Measurements from ENCODE around the gene IGLON5.

The IGLON5 gene

DNA sequence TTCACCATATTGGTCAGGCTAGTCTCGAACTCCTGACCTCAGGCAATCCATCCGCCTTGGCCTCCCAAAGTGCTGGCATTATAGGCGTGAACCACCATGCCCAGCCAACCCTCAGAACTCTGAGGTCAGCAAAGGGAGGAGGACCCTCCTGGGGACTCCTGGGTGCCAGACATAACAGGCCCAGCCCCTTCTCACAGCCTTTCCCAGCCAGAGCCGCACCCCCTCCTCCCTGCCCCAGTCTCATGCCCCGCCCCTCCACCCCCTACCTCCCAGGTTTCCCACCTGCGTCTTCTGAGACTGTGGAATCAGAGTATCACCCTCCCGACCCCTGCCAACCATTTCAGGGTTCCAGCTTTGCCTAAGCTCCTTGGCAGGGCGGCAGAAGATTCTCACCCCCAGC lies 5.2 kb downstream of the IGLON5 start:
- H3K27ac ChIP-seq = no peak overlapping the region

DNA sequence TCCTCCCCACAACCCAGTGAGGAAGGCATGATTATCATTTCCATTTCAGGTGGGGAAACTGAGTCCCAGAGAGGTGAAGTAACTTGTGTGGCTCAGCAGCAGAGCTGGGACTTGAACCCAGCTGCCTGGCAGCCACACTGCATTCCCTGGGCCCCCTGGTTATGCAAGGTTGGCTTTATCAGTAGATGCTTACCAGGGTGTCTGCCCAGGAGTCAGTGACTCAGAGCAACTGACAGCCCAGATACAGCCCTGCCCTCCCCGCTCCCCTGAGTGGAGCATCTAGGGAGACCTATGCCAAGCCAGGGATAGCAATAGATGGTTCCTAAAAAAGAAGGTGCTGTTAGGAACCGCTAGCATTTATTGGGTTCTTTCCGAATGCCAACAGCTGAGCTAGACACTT lies 5.9 kb downstream of the IGLON5 start:
- DNase-seq (ENCODE audit: low read depth, low spot score) = no peak

More for the DNA sequence above, 5.2 kb downstream of the IGLON5 start:
- no peak for DNase-seq (ENCODE audit: low read depth, low spot score)

DNA sequence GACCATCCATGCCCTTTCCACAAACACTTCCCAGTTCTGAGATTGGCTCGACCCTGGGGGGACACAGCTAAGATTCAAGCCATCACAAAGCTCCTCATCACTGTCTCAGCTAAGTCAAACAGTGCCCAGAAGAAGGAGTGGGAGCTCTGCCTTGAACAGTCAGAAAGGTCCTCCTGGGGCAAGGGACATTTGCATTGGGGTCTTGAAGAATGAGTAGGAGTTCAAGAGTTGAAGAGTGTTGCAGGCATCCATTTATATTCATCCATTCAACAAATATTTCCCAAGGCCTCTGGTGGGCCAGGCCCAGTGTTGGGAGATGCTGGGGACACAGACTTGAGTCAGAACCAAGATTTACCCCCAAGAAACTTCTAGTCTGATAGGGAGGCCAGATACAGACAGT lies 6.5 kb downstream of the IGLON5 start:
- H3K27ac ChIP-seq = no peak overlapping the region
- no peak for DNase-seq (ENCODE audit: low read depth, low spot score)

More for the DNA sequence above, 5.9 kb downstream of the IGLON5 start:
- H3K27ac ChIP-seq = no peak overlapping the region

DNA sequence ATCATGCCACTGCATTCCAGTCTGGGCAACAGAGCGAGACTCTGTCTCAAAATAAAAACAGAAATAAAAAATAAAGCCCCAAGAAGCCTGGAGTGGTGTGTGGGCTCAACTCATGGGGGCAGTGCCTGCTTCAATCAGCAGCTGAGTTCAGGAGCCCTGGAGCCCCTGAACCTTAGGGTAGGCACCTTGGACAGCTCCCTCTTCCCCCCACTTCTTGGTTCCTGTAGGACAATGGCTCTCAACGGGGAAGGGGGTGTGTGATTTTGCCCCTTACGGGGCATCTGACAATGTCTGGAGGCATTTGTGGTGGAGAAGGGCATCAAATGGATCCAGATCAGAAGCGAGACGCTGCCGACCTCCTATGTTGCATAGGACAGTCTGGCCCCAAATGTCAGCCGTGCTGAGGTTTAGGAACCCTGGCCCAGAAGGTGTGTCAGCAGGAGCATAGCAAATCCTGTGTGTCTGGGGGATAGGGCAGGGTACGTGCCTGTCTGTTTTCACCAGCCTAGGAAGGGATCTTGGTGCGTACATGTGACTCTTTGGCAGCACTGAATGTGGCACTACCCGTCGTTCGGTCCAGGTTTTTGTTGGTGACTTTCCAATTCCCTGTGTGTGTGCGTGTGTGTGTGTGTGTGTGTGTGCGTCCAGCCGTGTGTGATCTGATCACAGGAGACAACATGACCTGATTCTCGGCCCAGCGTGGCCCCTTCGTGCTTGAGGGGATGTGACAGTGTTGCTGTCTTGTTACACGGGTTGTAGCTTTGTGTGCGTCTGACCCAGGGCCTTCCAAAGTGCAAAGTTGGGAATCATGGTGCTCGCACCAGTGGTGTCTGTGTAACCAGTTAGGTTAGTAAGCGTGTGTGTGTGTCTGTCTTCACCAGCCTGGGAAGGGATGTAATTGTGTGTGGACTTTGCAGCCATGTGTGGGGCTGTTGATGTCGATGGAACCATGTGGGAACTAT lies 7.5 kb downstream of the IGLON5 start:
- H3K27ac ChIP-seq = no peak overlapping the region
- DNase-seq (ENCODE audit: low read depth, low spot score) = no peak

DNA sequence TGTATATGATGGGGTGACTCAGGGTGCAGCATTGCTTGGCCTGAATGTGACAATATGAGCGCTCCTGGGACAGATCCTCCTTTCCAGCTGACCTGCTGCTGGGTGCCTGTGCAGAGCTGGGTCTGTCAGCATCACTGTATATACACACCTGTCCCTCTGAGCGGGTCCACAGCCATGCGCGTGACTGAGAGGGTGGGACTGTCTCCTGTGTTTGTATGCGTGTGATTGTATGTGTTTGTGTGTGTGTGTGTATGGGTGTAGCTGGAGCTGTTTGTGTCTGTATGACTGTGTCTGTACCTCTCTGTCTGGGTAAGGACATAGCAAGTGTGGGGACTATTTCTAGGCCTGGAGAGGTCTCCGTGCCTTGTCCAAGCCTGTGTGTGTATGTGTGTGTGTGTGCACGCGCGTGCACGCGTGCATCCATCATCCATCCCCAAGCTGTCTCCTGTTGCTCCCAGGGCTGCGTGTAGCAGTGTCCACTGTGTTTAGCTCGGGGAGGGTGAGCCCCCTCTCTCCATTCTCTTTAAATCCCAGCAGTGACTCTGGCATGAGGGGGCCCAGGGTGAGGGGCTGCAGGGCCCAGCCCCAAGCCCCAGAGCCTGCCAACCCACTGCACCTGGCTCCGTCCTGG lies 8.3 kb downstream of the IGLON5 start:
- no peak for DNase-seq (ENCODE audit: low read depth, low spot score)
- H3K27ac ChIP-seq = no peak overlapping the region

DNA sequence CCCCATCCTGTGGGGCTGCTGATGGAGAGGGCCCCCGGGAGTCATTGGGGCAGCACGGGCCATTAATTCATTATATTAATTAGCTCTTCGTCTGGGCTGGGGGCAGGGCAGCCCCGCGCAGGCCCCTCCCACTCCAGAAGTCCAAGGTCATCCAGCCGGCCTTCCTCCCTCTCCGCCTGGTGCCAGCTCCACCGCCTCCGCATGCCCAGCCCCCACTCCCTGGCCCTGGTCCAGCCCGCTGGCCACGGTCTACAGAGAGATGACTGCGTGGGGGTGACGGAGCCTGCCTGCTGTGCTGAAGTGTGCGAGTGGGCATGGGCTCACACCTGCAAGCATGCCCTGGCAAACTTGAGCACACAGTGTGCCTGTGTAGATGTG lies 8.8 kb downstream of the IGLON5 start:
- H3K27ac ChIP-seq = no peak overlapping the region
- no peak for DNase-seq (ENCODE audit: low read depth, low spot score)

DNA sequence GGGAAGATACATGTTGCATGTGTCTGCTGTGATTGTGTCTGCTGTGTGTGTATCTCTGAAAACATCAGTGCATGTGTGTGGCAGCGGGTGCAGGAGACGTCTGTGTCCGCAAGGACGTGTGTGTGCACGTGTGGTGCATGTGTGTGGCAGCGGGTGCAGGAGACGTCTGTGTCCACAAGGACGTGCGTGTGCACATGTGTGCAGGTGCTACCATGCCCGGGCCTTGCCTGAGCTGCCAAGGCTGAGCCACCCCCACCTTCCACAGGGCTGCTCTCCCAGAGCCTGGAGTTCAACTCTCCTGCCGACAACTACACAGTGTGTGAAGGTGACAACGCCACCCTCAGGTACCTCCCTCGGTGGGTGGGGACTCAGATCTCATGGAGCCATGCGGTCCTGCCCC lies 10.4 kb downstream of the IGLON5 start:
- DNase-seq (ENCODE audit: low read depth, low spot score) = no peak
- H3K27ac ChIP-seq = no peak overlapping the region

DNA sequence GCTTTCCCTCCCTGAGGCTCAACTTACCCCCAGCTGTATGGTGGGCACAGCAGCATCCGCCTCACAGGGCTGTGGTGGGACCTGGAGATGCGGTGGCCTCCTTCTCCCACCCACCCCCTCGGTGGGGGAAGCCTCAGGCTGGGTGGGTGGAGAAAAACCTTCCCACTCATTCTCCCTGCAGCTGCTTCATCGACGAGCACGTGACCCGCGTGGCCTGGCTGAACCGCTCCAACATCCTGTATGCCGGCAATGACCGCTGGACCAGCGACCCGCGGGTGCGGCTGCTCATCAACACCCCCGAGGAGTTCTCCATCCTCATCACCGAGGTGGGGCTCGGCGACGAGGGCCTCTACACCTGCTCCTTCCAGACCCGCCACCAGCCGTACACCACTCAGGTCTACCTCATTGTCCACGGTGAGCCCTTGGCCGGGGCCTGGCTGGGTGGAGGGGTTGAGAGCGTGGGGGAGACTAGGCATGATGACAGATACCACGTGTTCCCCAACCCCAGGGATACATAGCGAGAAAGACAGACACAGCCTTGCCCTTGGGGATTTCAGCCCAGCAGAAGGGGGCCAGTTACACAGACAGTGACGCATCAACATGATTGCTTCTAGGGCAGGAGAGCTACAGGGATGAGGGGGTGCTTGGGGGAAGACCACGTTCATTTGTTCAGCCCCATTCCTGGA lies 12.2 kb downstream of the IGLON5 start:
- H3K27ac ChIP-seq = no peak overlapping the region
- no peak for DNase-seq (ENCODE audit: low read depth, low spot score)

DNA sequence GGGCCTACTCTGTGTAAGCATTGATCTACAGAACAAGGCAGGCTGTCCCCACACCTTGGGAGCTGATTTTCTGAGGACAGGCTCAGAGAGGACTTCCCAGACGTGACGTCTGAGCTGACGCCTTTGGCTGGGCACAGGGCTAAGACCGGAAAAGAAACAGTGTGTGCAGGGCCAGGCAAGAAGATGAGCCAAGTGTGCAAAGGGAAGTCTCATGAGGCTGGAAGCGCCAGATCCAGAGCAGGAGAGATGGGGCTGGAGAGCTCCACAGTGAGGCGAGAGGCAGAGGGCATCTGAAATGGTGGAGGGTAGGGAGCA lies 12.7 kb downstream of the IGLON5 start:
- H3K27ac ChIP-seq = no peak overlapping the region
- DNase-seq (ENCODE audit: low read depth, low spot score) = no peak

DNA sequence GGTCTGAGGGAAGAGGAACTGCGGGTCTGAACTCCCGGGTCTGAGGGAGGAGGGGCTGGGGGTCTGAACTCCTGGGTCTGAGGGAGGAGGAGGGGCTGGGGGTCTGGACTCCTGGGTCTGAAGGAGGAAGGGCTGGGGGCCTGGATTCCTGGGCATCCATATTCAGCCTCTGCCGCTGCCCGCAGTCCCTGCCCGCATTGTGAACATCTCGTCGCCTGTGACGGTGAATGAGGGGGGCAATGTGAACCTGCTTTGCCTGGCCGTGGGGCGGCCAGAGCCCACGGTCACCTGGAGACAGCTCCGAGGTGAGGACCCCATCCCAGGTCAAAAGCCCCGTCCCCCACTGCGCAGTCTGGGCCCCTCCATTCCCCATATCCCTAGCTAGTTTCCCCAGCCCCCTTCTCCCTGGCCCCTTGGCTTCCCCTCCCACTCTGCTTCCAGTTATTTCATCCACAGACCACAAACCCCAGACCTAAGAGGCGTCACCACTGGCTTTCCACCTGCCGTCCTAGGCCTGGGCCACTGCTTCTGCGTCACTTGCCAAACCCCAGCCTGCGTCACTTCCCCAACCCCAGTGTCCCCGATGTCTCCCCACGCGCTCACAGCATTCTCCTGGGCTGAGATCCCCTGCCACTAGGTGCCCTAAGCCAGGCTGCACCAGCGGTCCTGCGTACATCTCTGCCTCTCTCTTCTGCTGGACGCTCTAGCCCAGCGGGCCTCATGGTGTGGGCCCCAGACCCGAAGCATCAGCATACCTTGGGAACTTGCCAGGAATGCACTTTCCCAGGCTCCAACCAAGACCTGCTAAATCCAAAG lies 13.9 kb downstream of the IGLON5 start:
- H3K27ac ChIP-seq = no peak overlapping the region
- no peak for DNase-seq (ENCODE audit: low read depth, low spot score)

DNA sequence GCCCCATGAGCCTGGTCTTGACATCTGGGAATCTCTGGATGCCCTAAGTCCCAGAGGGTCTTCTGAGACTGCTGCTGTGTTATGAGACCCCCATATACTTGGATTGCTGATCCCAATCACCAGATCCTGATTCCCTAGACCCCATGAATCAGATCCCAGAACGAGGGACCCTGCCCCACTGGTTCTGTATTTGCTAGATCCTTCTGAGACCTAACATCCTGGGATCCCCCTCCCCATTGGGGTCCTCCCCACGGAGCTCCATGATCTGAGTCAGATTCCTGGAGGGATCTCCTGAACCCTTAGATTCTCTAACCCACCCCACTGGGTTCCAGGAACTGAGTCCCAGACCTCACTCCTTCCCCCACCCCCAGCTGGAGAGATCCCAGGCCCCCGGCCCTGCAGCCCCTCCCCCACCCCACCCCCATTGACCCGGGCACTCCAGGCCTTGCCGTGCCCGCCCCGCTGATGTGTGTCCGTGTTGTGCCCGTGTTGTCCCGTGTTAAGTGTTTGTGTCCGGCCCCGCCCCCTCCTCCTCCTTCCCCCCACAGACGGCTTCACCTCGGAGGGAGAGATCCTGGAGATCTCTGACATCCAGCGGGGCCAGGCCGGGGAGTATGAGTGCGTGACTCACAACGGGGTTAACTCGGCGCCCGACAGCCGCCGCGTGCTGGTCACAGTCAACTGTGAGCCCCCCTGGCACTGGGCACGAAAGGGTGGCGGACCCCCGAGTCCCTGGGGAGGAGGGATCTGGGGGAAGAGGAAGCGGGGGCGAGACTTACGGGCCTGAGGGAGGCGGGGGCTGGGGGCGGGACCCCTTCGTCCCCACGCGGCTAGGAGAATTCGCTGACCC lies 15.0 kb downstream of the IGLON5 start:
- H3K27ac ChIP-seq = no peak overlapping the region
- DNase-seq (ENCODE audit: low read depth, low spot score) = no peak

DNA sequence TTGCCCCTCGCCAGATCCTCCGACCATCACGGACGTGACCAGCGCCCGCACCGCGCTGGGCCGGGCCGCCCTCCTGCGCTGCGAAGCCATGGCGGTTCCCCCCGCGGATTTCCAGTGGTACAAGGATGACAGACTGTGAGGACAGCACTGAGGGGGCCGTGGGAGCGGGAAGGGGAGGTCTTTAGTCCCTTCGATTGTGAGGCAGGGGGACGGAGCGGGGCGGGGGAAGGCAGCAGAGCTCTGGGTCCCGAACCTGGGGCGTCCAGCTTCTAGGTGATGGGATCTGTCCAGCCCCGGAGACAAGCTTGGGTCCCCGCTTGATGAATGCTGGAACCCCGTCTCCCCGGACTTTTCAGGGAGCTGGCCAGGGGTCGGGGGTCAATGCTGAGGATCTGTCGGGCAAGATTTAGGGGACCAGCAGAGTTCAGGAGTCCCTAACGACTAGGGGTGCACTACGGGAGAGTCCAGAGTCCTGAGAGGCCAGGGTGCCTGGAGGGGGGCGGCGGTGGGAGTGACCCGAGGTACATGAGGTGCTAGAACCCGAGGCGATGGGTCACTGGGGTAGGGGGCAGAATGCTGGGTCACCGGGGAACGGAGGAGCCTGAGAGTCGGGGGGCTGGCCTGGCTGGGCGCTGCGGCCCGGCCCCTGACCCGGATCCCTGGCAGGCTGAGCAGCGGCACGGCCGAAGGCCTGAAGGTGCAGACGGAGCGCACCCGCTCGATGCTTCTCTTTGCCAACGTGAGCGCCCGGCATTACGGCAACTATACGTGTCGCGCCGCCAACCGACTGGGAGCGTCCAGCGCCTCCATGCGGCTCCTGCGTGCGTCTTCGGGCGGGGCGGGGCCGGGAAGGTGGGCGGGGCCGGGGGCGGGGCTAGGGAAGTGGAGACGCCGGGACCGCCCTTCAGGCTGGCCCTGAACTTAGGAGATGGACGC lies 15.9 kb downstream of the IGLON5 start:
- H3K27ac ChIP-seq = no peak overlapping the region
- DNase-seq (ENCODE audit: low read depth, low spot score) = no peak

DNA sequence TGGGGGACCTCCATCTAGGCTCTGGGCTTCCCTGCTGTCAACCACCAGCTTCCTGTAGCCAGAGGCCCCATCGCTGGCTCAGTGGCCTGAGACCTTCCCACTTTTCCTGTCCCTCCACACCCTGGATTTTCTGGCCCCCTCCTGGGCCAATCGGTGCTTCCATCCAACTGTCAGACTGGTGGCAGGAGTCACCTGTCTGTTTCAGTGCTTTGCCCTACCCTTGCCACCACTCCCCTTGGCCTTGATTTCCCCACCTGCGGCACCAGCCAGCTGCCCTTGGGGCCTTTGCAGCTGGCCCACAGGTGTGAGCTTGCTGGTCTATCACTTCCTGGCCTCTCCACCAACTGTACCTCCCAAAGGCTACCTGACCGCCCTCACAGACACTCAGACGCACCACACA lies 18.0 kb downstream of the IGLON5 start:
- no peak for DNase-seq (ENCODE audit: low read depth, low spot score)
- no peak overlapping the region for H3K27ac ChIP-seq

DNA sequence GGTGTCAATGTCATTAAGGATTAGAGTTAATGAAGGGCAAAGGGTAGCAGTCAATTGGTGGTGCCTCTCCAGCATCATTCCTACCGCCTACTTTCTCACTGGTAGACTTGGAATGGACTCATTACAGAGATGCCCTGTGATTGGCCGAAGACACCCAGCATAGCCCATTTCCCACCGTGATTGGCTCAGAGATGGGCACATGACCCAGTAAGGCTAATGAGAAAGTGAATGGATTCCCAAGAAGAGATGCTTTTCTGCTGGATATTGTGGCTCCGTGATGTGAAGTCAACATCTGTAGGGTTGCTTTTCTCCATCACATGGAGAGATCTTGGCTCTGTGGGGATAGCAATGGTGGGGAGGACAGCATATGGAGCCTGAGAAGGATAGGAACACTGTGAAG lies 18.9 kb downstream of the IGLON5 start:
- H3K27ac ChIP-seq = no peak overlapping the region
- no peak for DNase-seq (ENCODE audit: low read depth, low spot score)

DNA sequence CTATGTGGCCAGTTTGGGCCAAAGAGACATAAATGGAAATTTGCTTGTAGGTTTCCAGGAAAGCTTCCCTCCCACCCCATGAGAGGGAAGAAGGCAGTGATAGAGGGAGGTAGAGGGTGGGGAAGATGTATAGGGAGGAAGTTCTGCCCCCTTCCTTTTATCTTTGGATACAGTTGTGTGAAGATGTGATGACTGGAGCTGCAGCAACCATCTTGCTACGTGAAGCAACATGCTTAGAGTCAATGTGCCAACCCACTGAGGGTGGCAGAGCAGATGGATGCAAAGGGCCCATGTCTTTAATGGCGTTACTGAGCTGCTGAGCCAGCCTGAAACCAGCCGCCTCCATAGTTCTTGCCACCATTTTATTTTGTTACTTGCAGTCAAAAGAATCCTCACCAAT lies 19.7 kb downstream of the IGLON5 start:
- DNase-seq (ENCODE audit: low read depth, low spot score) = no peak

DNA sequence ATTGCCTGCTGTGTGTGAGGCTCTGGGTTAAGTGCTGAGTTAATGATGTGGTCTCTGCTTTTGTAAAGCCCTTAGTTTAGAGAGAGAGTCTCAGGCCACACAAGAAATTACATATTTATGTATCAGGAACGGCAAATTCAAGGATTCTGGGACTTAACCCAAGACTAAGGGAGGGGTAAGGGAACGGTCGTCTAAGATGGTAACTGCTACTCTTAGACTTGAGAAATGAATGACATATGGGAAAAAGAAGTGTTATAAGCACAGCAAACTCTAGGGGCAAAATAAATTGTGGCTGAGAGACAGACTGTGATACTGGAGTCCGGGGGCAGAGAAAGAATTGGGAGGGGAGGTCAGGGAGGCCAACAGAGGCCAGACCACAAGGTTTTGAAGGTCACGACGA lies 20.3 kb downstream of the IGLON5 start:
- no peak for DNase-seq (ENCODE audit: low read depth, low spot score)
- no peak overlapping the region for H3K27ac ChIP-seq

More for the DNA sequence above, 19.7 kb downstream of the IGLON5 start:
- no peak overlapping the region for H3K27ac ChIP-seq

DNA sequence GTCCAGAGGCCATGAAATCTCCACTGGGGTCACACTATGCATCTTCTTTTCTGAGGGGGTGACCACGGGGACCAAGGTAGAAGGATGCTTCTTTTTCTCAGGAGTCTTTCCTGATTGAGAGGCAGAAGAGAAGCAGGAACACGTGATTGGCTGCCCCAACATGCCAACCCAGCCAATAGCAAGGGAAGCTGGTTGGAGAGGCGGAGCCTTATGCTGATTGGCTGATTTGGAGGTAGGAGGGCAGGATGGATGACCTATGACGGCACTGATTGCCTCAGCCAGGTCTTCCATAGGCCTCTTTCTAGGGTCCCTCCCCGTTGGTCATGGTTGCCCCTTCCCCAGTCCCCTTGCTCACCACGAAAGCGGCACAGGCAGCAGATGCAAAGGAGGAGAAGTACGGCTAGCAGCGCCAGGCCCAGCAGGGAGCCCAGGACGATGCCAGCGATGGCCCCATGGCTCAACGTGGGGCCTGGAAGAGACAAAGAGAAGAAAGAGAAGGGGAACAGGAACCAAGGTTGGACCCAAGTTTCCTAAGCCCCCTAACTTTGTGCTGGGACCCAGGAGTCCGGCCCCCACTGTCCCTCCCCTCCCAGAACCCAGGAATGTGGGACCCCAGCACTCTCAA lies 22.5 kb downstream of the IGLON5 start:
- no peak for DNase-seq (ENCODE audit: low read depth, low spot score)

More for the DNA sequence above, 22.5 kb downstream of the IGLON5 start:
- H3K27ac ChIP-seq = no peak overlapping the region
